ENCODE measurements around the gene TTLL12.

- TF ChIP-seq CTCF (IDR thresholded peaks at IDR 0.05) (no peak), POLR2A (IDR thresholded peaks at IDR 0.05) (no peak), EP300 (IDR thresholded peaks at IDR 0.05) (no peak)
These were observed 14.7 kb upstream of the TTLL12 start for GRCh38 chr22:43201486-43202219.

All from tibial nerve (tissue), 4 donors.